GM23338 (cell line): ENCODE results near the gene CEMIP2. TPM values are rescaled to one million over a fixed set of nuclear protein-coding genes. Genes with fewer than 3 reads are reported as not detected.

ENCODE experiments used
- ATAC-seq: fragments of 200-7000 bp; cut with Tn5 transposase; 3 replicates; pipeline ENCODE4 v1.9.1; 2020
- DNase-seq: peaks from one replicate; pipeline ENCODE4 v3.0.0-alpha.2; 2015; ENCODE audit warnings: low spot score
- H2AFZ ChIP-seq: fragments of 200-600 bp; sonication (generic); 2 replicates; pipeline ENCODE4 v1.8.0; 2016; ENCODE audit warnings: antibody characterized with exemption, mild to moderate bottlenecking, moderate library complexity
- H3F3A ChIP-seq: fragments of 200-600 bp; sonication (generic); replicated peaks from 2 replicates; pipeline ENCODE4 v1.8.0; 2017; ENCODE audit warnings: antibody characterized with exemption, mixed run types, low read depth
- H3K27ac ChIP-seq: fragments of 200-600 bp; sonication (generic); 2 replicates; pipeline ENCODE4 v1.6.1; 2016; ENCODE audit warnings: low read depth
- H3K27me3 ChIP-seq: fragments of 200-600 bp; sonication (generic); 2 replicates; pipeline ENCODE4 v1.8.0; 2016; ENCODE audit warnings: mild to moderate bottlenecking, mixed run types, moderate library complexity; ENCODE audit not compliant: insufficient read depth
- H3K36me3 ChIP-seq: fragments of 200-600 bp; sonication (generic); 2 replicates; pipeline ENCODE4 v1.8.0; 2016; ENCODE audit warnings: mild to moderate bottlenecking; ENCODE audit not compliant: insufficient read depth
- H3K4me1 ChIP-seq: fragments of 200-600 bp; sonication (generic); 2 replicates; pipeline ENCODE4 v1.8.0; 2016; ENCODE audit warnings: mild to moderate bottlenecking, moderate library complexity; ENCODE audit not compliant: insufficient read depth
- H3K4me2 ChIP-seq: fragments of 200-600 bp; sonication (generic); 2 replicates; pipeline ENCODE4 v1.7.1; 2017; ENCODE audit warnings: mixed run types
- H3K4me3 ChIP-seq: fragments of 200-600 bp; sonication (generic); 2 replicates; pipeline ENCODE4 v1.6.1; 2016; ENCODE audit warnings: mixed run types
- H3K79me2 ChIP-seq: fragments of 200-600 bp; sonication (generic); replicated peaks from 2 replicates; pipeline ENCODE4 v1.8.0; 2017; ENCODE audit warnings: mild to moderate bottlenecking; ENCODE audit not compliant: insufficient read depth
- H3K9me2 ChIP-seq: fragments of 200-600 bp; sonication (generic); 2 replicates; pipeline ENCODE4 v1.8.0; 2017; ENCODE audit not compliant: insufficient read depth
- H4K20me1 ChIP-seq: fragments of 200-600 bp; sonication (generic); replicated peaks from 2 replicates; pipeline ENCODE4 v1.8.0; 2017; ENCODE audit warnings: mild to moderate bottlenecking; ENCODE audit not compliant: insufficient read depth
- H3K27ac Mint-ChIP-seq: 2 replicates; pipeline ENCODE4 v1.8.0; 2020; ENCODE audit warnings: inconsistent platforms, mild to moderate bottlenecking, moderate library complexity, mixed read lengths
- H3K27me3 Mint-ChIP-seq: 3 replicates; pipeline ENCODE4 v1.8.0; 2022; ENCODE audit warnings: low read depth, mild to moderate bottlenecking, moderate library complexity, mixed read lengths, inconsistent platforms; ENCODE audit not compliant: insufficient read depth, poor library complexity
- H3K36me3 Mint-ChIP-seq: 3 replicates; pipeline ENCODE4 v1.8.0; 2021; ENCODE audit warnings: low read depth, mild to moderate bottlenecking, inconsistent platforms, moderate library complexity, mixed read lengths
- H3K4me1 Mint-ChIP-seq: 3 replicates; pipeline ENCODE4 v1.8.0; 2020; ENCODE audit warnings: mild to moderate bottlenecking, inconsistent platforms, mixed read lengths
- H3K4me3 Mint-ChIP-seq: 3 replicates; pipeline ENCODE4 v1.8.0; 2021; ENCODE audit warnings: moderate library complexity, mild to moderate bottlenecking, inconsistent platforms, mixed read lengths
- H3K9me3 Mint-ChIP-seq: 3 replicates; pipeline ENCODE4 v1.8.0; 2020; ENCODE audit warnings: moderate library complexity, mild to moderate bottlenecking, inconsistent platforms, mixed read lengths
- EZH2 ChIP-seq: fragments of 200-600 bp; sonication (generic); IDR thresholded peaks from one replicate; pipeline ENCODE4 v1.8.0; 2017; ENCODE audit warnings: antibody characterized with exemption, mild to moderate bottlenecking, low read depth; ENCODE audit not compliant: unreplicated experiment
- EZH2phosphoT487 ChIP-seq: fragments of 200-600 bp; sonication (generic); IDR thresholded peaks from one replicate; pipeline ENCODE4 v1.8.1; 2018; ENCODE audit warnings: antibody characterized with exemption; ENCODE audit not compliant: unreplicated experiment
- POLR2AphosphoS5 ChIP-seq: IDR thresholded peaks from 2 replicates; pipeline ENCODE4 v1.6.1; 2016; ENCODE audit warnings: antibody characterized with exemption, low read depth
- polyA plus RNA-seq: library from polyadenylated mRNA; unstranded; fragments of >200 nt; fragmentation: Nextera tagmentation; extraction: Ambion mirVana; gene quantifications from 2 replicates; pipeline ENCODE4 v1.2.1, GENCODE V29; 2016
- total RNA-seq: library from RNA; depleted of rRNA; stranded (reverse); fragments of >200 nt; shearing (Covaris generic); gene quantifications from 2 replicates; pipeline ENCODE4 v1.2.3, GENCODE V29; 2014
- TF ChIP-seq, protein P1 (sequence below), 2 experiments: fragments of 200-600 bp in 1 of 2; sonication (generic) in 1 of 2; conservative IDR thresholded peaks; 2 replicates each; pipeline versions ENCODE4 v1.5.1 to v1.6.1; 2016 to 2017; ENCODE audit warnings: antibody characterized with exemption in 2 of 2, low read depth in 2 of 2, mild to moderate bottlenecking in 2 of 2, moderate library complexity in 1 of 2
- TF ChIP-seq, protein P2 (sequence below): fragments of 250-450 bp; sonication (Bioruptor Pico); IDR thresholded peaks from 2 replicates; pipeline ENCODE4 v1.5.0; 2020; ENCODE audit warnings: mild to moderate bottlenecking, moderate library complexity

CEMIP2 gene
- total and polyA plus RNA-seq, 2 experiments from 2014 or later = 23.0 to 76.7 TPM

DNA sequence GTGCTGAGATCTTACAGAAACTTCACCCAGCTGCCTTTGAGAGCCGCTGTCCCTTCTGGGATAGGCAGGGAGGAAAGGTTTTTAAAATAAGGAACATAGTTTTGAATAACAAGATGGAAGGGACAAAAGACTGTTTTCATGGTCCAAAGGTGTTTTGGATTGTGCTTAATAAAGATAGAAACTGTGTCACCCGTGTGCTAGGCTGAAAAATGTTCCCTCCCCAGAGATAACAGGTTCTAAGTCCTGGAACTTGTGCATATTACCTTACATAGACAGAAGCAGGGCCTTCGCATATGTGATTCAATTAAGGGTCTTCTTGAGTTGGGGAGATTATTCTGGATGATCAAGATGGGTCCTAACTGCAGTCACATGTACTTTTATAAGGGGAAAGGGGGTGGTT is 1.9 kb upstream of the CEMIP2 start:
- H3K4me2 ChIP-seq = peak overlapping the region; percentile 99

More for the DNA sequence above, 1.9 kb upstream of the CEMIP2 start:
- Mint-ChIP-seq H3K36me3 (no peaks in the 10 kb centered on the region), H3K27ac (no peak overlapping the region), H3K27me3 (peaks cover 17% of the 10 kb centered on the region), H3K9me3 (no peaks in the 10 kb centered on the region), H3K4me1 (peaks cover 23% of the 10 kb centered on the region), H3K4me3 (peak overlapping the region; percentile 84)
- Histone ChIP-seq H3K36me3 (no peaks in the 10 kb centered on the region), H3K4me3 (peak overlapping the region; percentile 92), H3F3A (peaks cover 14% of the 10 kb centered on the region; the same call in 1 of the 2 replicates), H4K20me1 (peaks cover 21% of the 10 kb centered on the region), H3K4me1 (peaks cover 30% of the 10 kb centered on the region), H3K9me2 (no peaks in the 10 kb centered on the region), H2AFZ (no peak overlapping the region), H3K79me2 (peaks cover 29% of the 10 kb centered on the region), H3K27ac (no peak overlapping the region), H3K27me3 (peaks cover 4% of the 10 kb centered on the region; the same call in 1 of the 2 replicates)
- TF ChIP-seq, protein P1, sequence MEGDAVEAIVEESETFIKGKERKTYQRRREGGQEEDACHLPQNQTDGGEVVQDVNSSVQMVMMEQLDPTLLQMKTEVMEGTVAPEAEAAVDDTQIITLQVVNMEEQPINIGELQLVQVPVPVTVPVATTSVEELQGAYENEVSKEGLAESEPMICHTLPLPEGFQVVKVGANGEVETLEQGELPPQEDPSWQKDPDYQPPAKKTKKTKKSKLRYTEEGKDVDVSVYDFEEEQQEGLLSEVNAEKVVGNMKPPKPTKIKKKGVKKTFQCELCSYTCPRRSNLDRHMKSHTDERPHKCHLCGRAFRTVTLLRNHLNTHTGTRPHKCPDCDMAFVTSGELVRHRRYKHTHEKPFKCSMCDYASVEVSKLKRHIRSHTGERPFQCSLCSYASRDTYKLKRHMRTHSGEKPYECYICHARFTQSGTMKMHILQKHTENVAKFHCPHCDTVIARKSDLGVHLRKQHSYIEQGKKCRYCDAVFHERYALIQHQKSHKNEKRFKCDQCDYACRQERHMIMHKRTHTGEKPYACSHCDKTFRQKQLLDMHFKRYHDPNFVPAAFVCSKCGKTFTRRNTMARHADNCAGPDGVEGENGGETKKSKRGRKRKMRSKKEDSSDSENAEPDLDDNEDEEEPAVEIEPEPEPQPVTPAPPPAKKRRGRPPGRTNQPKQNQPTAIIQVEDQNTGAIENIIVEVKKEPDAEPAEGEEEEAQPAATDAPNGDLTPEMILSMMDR (conservative IDR thresholded peaks at IDR 0.05; ENCODE audit: low read depth in 2 of 2) = no peak
- TF ChIP-seq, protein P2, sequence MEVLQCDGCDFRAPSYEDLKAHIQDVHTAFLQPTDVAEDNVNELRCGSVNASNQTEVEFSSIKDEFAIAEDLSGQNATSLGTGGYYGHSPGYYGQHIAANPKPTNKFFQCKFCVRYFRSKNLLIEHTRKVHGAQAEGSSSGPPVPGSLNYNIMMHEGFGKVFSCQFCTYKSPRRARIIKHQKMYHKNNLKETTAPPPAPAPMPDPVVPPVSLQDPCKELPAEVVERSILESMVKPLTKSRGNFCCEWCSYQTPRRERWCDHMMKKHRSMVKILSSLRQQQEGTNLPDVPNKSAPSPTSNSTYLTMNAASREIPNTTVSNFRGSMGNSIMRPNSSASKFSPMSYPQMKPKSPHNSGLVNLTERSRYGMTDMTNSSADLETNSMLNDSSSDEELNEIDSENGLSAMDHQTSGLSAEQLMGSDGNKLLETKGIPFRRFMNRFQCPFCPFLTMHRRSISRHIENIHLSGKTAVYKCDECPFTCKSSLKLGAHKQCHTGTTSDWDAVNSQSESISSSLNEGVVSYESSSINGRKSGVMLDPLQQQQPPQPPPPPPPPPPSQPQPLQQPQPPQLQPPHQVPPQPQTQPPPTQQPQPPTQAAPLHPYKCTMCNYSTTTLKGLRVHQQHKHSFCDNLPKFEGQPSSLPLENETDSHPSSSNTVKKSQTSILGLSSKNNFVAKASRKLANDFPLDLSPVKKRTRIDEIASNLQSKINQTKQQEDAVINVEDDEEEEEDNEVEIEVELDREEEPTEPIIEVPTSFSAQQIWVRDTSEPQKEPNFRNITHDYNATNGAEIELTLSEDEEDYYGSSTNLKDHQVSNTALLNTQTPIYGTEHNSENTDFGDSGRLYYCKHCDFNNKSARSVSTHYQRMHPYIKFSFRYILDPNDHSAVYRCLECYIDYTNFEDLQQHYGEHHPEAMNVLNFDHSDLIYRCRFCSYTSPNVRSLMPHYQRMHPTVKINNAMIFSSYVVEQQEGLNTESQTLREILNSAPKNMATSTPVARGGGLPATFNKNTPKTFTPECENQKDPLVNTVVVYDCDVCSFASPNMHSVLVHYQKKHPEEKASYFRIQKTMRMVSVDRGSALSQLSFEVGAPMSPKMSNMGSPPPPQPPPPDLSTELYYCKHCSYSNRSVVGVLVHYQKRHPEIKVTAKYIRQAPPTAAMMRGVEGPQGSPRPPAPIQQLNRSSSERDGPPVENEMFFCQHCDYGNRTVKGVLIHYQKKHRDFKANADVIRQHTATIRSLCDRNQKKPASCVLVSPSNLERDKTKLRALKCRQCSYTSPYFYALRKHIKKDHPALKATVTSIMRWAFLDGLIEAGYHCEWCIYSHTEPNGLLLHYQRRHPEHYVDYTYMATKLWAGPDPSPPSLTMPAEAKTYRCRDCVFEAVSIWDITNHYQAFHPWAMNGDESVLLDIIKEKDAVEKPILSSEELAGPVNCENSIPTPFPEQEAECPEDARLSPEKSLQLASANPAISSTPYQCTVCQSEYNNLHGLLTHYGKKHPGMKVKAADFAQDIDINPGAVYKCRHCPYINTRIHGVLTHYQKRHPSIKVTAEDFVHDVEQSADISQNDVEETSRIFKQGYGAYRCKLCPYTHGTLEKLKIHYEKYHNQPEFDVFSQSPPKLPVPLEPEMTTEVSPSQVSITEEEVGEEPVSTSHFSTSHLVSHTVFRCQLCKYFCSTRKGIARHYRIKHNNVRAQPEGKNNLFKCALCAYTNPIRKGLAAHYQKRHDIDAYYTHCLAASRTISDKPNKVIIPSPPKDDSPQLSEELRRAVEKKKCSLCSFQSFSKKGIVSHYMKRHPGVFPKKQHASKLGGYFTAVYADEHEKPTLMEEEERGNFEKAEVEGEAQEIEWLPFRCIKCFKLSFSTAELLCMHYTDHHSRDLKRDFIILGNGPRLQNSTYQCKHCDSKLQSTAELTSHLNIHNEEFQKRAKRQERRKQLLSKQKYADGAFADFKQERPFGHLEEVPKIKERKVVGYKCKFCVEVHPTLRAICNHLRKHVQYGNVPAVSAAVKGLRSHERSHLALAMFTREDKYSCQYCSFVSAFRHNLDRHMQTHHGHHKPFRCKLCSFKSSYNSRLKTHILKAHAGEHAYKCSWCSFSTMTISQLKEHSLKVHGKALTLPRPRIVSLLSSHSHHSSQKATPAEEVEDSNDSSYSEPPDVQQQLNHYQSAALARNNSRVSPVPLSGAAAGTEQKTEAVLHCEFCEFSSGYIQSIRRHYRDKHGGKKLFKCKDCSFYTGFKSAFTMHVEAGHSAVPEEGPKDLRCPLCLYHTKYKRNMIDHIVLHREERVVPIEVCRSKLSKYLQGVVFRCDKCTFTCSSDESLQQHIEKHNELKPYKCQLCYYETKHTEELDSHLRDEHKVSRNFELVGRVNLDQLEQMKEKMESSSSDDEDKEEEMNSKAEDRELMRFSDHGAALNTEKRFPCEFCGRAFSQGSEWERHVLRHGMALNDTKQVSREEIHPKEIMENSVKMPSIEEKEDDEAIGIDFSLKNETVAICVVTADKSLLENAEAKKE (CRISPR knock-in tag) = no peak
- no peak for TF ChIP-seq EZH2
- TF ChIP-seq POLR2AphosphoS5 = no peak
- no peak for TF ChIP-seq EZH2phosphoT487
- DNase-seq (no peak), ATAC-seq (no peak)
